ENCODE data around the gene GJB2.
A peak's percentile ranks its signal among the peaks of the same experiment; 100 is the strongest.

The GJB2 gene

GRCh38 chr13:20175406-20175794 is 17.3 kb downstream of the GJB2 start:
- no peak for ATAC-seq
- TF ChIP-seq GLIS3 (CRISPR knock-in tag; IDR thresholded peaks at IDR 0.05), result no peak
- TF ChIP-seq TCF4 (CRISPR knock-in tag; IDR thresholded peaks at IDR 0.05; ENCODE audit: borderline replicate concordance), result no peak
- TF ChIP-seq, protein P1, sequence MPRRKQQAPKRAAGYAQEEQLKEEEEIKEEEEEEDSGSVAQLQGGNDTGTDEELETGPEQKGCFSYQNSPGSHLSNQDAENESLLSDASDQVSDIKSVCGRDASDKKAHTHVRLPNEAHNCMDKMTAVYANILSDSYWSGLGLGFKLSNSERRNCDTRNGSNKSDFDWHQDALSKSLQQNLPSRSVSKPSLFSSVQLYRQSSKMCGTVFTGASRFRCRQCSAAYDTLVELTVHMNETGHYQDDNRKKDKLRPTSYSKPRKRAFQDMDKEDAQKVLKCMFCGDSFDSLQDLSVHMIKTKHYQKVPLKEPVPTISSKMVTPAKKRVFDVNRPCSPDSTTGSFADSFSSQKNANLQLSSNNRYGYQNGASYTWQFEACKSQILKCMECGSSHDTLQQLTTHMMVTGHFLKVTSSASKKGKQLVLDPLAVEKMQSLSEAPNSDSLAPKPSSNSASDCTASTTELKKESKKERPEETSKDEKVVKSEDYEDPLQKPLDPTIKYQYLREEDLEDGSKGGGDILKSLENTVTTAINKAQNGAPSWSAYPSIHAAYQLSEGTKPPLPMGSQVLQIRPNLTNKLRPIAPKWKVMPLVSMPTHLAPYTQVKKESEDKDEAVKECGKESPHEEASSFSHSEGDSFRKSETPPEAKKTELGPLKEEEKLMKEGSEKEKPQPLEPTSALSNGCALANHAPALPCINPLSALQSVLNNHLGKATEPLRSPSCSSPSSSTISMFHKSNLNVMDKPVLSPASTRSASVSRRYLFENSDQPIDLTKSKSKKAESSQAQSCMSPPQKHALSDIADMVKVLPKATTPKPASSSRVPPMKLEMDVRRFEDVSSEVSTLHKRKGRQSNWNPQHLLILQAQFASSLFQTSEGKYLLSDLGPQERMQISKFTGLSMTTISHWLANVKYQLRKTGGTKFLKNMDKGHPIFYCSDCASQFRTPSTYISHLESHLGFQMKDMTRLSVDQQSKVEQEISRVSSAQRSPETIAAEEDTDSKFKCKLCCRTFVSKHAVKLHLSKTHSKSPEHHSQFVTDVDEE (CRISPR knock-in tag; IDR thresholded peaks at IDR 0.05), result no peak
- no peak for TF ChIP-seq SNAI2 (CRISPR knock-in tag; IDR thresholded peaks at IDR 0.05)
- no peak for TF ChIP-seq ZNF565 (CRISPR knock-in tag; conservative IDR thresholded peaks at IDR 0.05; ENCODE audit: low read depth)
- no peak for TF ChIP-seq ZFP30 (CRISPR knock-in tag; IDR thresholded peaks at IDR 0.05)
- no peak for TF ChIP-seq ZC3H10 (CRISPR knock-in tag; IDR thresholded peaks at IDR 0.05)
- TF ChIP-seq ISL1 (CRISPR knock-in tag; IDR thresholded peaks at IDR 0.05), result no peak
- no peak for TF ChIP-seq RARB (CRISPR knock-in tag; IDR thresholded peaks at IDR 0.05)
- TF ChIP-seq PPARA (CRISPR knock-in tag; IDR thresholded peaks at IDR 0.05; ENCODE audit: borderline replicate concordance), result no peak
- TF ChIP-seq TOX (CRISPR knock-in tag; IDR thresholded peaks at IDR 0.05; ENCODE audit: borderline replicate concordance), result no peak

- no peak for TF ChIP-seq ZNF565 (CRISPR knock-in tag; conservative IDR thresholded peaks at IDR 0.05; ENCODE audit: low read depth)
- TF ChIP-seq ZFP30 (CRISPR knock-in tag; IDR thresholded peaks at IDR 0.05), result no peak
- TF ChIP-seq, protein P2, sequence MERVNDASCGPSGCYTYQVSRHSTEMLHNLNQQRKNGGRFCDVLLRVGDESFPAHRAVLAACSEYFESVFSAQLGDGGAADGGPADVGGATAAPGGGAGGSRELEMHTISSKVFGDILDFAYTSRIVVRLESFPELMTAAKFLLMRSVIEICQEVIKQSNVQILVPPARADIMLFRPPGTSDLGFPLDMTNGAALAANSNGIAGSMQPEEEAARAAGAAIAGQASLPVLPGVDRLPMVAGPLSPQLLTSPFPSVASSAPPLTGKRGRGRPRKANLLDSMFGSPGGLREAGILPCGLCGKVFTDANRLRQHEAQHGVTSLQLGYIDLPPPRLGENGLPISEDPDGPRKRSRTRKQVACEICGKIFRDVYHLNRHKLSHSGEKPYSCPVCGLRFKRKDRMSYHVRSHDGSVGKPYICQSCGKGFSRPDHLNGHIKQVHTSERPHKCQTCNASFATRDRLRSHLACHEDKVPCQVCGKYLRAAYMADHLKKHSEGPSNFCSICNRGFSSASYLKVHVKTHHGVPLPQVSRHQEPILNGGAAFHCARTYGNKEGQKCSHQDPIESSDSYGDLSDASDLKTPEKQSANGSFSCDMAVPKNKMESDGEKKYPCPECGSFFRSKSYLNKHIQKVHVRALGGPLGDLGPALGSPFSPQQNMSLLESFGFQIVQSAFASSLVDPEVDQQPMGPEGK (CRISPR knock-in tag; IDR thresholded peaks at IDR 0.05; ENCODE audit: borderline replicate concordance), result no peak
- TF ChIP-seq, protein P3, sequence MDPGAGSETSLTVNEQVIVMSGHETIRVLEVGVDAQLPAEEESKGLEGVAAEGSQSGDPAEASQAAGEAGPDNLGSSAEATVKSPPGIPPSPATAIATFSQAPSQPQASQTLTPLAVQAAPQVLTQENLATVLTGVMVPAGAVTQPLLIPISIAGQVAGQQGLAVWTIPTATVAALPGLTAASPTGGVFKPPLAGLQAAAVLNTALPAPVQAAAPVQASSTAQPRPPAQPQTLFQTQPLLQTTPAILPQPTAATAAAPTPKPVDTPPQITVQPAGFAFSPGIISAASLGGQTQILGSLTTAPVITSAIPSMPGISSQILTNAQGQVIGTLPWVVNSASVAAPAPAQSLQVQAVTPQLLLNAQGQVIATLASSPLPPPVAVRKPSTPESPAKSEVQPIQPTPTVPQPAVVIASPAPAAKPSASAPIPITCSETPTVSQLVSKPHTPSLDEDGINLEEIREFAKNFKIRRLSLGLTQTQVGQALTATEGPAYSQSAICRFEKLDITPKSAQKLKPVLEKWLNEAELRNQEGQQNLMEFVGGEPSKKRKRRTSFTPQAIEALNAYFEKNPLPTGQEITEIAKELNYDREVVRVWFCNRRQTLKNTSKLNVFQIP (CRISPR knock-in tag; IDR thresholded peaks at IDR 0.05; ENCODE audit: borderline replicate concordance, low read depth), result no peak
- no peak for TF ChIP-seq ZNF70 (CRISPR knock-in tag; IDR thresholded peaks at IDR 0.05)
- TF ChIP-seq CREB5 (CRISPR knock-in tag; IDR thresholded peaks at IDR 0.05; ENCODE audit: low read depth), result no peak
- TF ChIP-seq SNAI2 (CRISPR knock-in tag; IDR thresholded peaks at IDR 0.05), result no peak
- TF ChIP-seq GLIS3 (CRISPR knock-in tag; IDR thresholded peaks at IDR 0.05), result no peak
- no peak for TF ChIP-seq ZFP3 (CRISPR knock-in tag; IDR thresholded peaks at IDR 0.05)
- TF ChIP-seq TCF4 (CRISPR knock-in tag; IDR thresholded peaks at IDR 0.05; ENCODE audit: borderline replicate concordance), result no peak
- no peak for TF ChIP-seq PPARA (CRISPR knock-in tag; IDR thresholded peaks at IDR 0.05; ENCODE audit: borderline replicate concordance)
- ATAC-seq, result peak; percentile 63
Measured at GRCh38 chr13:20174656-20175405, 17.9 kb downstream of the GJB2 start.

GRCh38 chr13:20173116-20173746 is 19.5 kb downstream of the GJB2 start:
- ATAC-seq, result no peak

More at GRCh38 chr13:20173116-20173746, 19.5 kb downstream of the GJB2 start:
- TF ChIP-seq CSDC2 (CRISPR knock-in tag; IDR thresholded peaks at IDR 0.05) (no peak), ZNF70 (CRISPR knock-in tag; IDR thresholded peaks at IDR 0.05) (no peak), ZC3H10 (CRISPR knock-in tag; IDR thresholded peaks at IDR 0.05) (no peak), ISL1 (CRISPR knock-in tag; IDR thresholded peaks at IDR 0.05) (no peak), TCF4 (CRISPR knock-in tag; IDR thresholded peaks at IDR 0.05; ENCODE audit: borderline replicate concordance) (no peak), ESRRG (CRISPR knock-in tag; IDR thresholded peaks at IDR 0.05) (no peak), ZNF565 (CRISPR knock-in tag; conservative IDR thresholded peaks at IDR 0.05; ENCODE audit: low read depth) (no peak), RARB (CRISPR knock-in tag; IDR thresholded peaks at IDR 0.05) (no peak)
- TF ChIP-seq, protein P2 (CRISPR knock-in tag; IDR thresholded peaks at IDR 0.05; ENCODE audit: borderline replicate concordance), result no peak
- TF ChIP-seq, protein P3 (CRISPR knock-in tag; IDR thresholded peaks at IDR 0.05; ENCODE audit: borderline replicate concordance, low read depth), result no peak
